GM23338 (cell line): Measurements from ENCODE around the gene IQCM. TPM values are rescaled to one million over a fixed set of nuclear protein-coding genes. Genes with fewer than 3 reads are reported as not detected.

Experiments
- ATAC-seq: fragments of 200-7000 bp; cut with Tn5 transposase; 3 replicates; pipeline ENCODE4 v1.9.1; 2020
- DNase-seq: peaks from one replicate; pipeline ENCODE4 v3.0.0-alpha.2; 2015; ENCODE audit warnings: low spot score
- H2AFZ ChIP-seq: fragments of 200-600 bp; sonication (generic); 2 replicates; pipeline ENCODE4 v1.8.0; 2016; ENCODE audit warnings: antibody characterized with exemption, mild to moderate bottlenecking, moderate library complexity
- H3F3A ChIP-seq: fragments of 200-600 bp; sonication (generic); replicated peaks from 2 replicates; pipeline ENCODE4 v1.8.0; 2017; ENCODE audit warnings: antibody characterized with exemption, mixed run types, low read depth
- H3K27ac ChIP-seq: fragments of 200-600 bp; sonication (generic); 2 replicates; pipeline ENCODE4 v1.6.1; 2016; ENCODE audit warnings: low read depth
- H3K27me3 ChIP-seq: fragments of 200-600 bp; sonication (generic); 2 replicates; pipeline ENCODE4 v1.8.0; 2016; ENCODE audit warnings: mild to moderate bottlenecking, mixed run types, moderate library complexity; ENCODE audit not compliant: insufficient read depth
- H3K36me3 ChIP-seq: fragments of 200-600 bp; sonication (generic); 2 replicates; pipeline ENCODE4 v1.8.0; 2016; ENCODE audit warnings: mild to moderate bottlenecking; ENCODE audit not compliant: insufficient read depth
- H3K4me1 ChIP-seq: fragments of 200-600 bp; sonication (generic); 2 replicates; pipeline ENCODE4 v1.8.0; 2016; ENCODE audit warnings: mild to moderate bottlenecking, moderate library complexity; ENCODE audit not compliant: insufficient read depth
- H3K4me2 ChIP-seq: fragments of 200-600 bp; sonication (generic); 2 replicates; pipeline ENCODE4 v1.7.1; 2017; ENCODE audit warnings: mixed run types
- H3K4me3 ChIP-seq: fragments of 200-600 bp; sonication (generic); 2 replicates; pipeline ENCODE4 v1.6.1; 2016; ENCODE audit warnings: mixed run types
- H3K79me2 ChIP-seq: fragments of 200-600 bp; sonication (generic); replicated peaks from 2 replicates; pipeline ENCODE4 v1.8.0; 2017; ENCODE audit warnings: mild to moderate bottlenecking; ENCODE audit not compliant: insufficient read depth
- H3K9me2 ChIP-seq: fragments of 200-600 bp; sonication (generic); 2 replicates; pipeline ENCODE4 v1.8.0; 2017; ENCODE audit not compliant: insufficient read depth
- H4K20me1 ChIP-seq: fragments of 200-600 bp; sonication (generic); replicated peaks from 2 replicates; pipeline ENCODE4 v1.8.0; 2017; ENCODE audit warnings: mild to moderate bottlenecking; ENCODE audit not compliant: insufficient read depth
- H3K27ac Mint-ChIP-seq: 2 replicates; pipeline ENCODE4 v1.8.0; 2020; ENCODE audit warnings: inconsistent platforms, mild to moderate bottlenecking, moderate library complexity, mixed read lengths
- H3K27me3 Mint-ChIP-seq: 3 replicates; pipeline ENCODE4 v1.8.0; 2022; ENCODE audit warnings: low read depth, mild to moderate bottlenecking, moderate library complexity, mixed read lengths, inconsistent platforms; ENCODE audit not compliant: insufficient read depth, poor library complexity
- H3K36me3 Mint-ChIP-seq: 3 replicates; pipeline ENCODE4 v1.8.0; 2021; ENCODE audit warnings: low read depth, mild to moderate bottlenecking, inconsistent platforms, moderate library complexity, mixed read lengths
- H3K4me1 Mint-ChIP-seq: 3 replicates; pipeline ENCODE4 v1.8.0; 2020; ENCODE audit warnings: mild to moderate bottlenecking, inconsistent platforms, mixed read lengths
- H3K4me3 Mint-ChIP-seq: 3 replicates; pipeline ENCODE4 v1.8.0; 2021; ENCODE audit warnings: moderate library complexity, mild to moderate bottlenecking, inconsistent platforms, mixed read lengths
- H3K9me3 Mint-ChIP-seq: 3 replicates; pipeline ENCODE4 v1.8.0; 2020; ENCODE audit warnings: moderate library complexity, mild to moderate bottlenecking, inconsistent platforms, mixed read lengths
- CREB1 ChIP-seq: fragments of 250-450 bp; sonication (Bioruptor Pico); IDR thresholded peaks from 2 replicates; pipeline ENCODE4 v1.5.0; 2020; ENCODE audit warnings: low read depth, mild to moderate bottlenecking, moderate library complexity
- EZH2 ChIP-seq: fragments of 200-600 bp; sonication (generic); IDR thresholded peaks from one replicate; pipeline ENCODE4 v1.8.0; 2017; ENCODE audit warnings: antibody characterized with exemption, mild to moderate bottlenecking, low read depth; ENCODE audit not compliant: unreplicated experiment
- EZH2phosphoT487 ChIP-seq: fragments of 200-600 bp; sonication (generic); IDR thresholded peaks from one replicate; pipeline ENCODE4 v1.8.1; 2018; ENCODE audit warnings: antibody characterized with exemption; ENCODE audit not compliant: unreplicated experiment
- JUNB ChIP-seq: IDR thresholded peaks from one replicate; pipeline ENCODE4 v1.6.1; 2016; ENCODE audit warnings: antibody characterized with exemption; ENCODE audit not compliant: unreplicated experiment
- NANOG ChIP-seq: IDR thresholded peaks from 2 replicates; pipeline ENCODE4 v1.6.1; 2016; ENCODE audit warnings: antibody characterized with exemption, borderline replicate concordance
- POLR2AphosphoS5 ChIP-seq: IDR thresholded peaks from 2 replicates; pipeline ENCODE4 v1.6.1; 2016; ENCODE audit warnings: antibody characterized with exemption, low read depth
- STAT1 ChIP-seq: IDR thresholded peaks from one replicate; pipeline ENCODE4 v1.6.1; 2016; ENCODE audit warnings: antibody characterized with exemption; ENCODE audit not compliant: unreplicated experiment
- ZNF114 ChIP-seq: fragments of 250-450 bp; sonication (Bioruptor Pico); IDR thresholded peaks from 2 replicates; pipeline ENCODE4 v1.5.0; 2020; ENCODE audit warnings: mild to moderate bottlenecking, moderate library complexity
- ZNF331 ChIP-seq: fragments of 250-450 bp; sonication (Bioruptor Pico); IDR thresholded peaks from 2 replicates; pipeline ENCODE4 v1.5.0; 2020; ENCODE audit warnings: low read depth, mild to moderate bottlenecking, moderate library complexity
- polyA plus RNA-seq: library from polyadenylated mRNA; unstranded; fragments of >200 nt; fragmentation: Nextera tagmentation; extraction: Ambion mirVana; gene quantifications from 2 replicates; pipeline ENCODE4 v1.2.1, GENCODE V29; 2016
- total RNA-seq: library from RNA; depleted of rRNA; stranded (reverse); fragments of >200 nt; shearing (Covaris generic); gene quantifications from 2 replicates; pipeline ENCODE4 v1.2.3, GENCODE V29; 2014
- TF ChIP-seq, protein P1 (sequence below), 2 experiments: fragments of 200-600 bp in 1 of 2; sonication (generic) in 1 of 2; conservative IDR thresholded peaks; 2 replicates each; pipeline versions ENCODE4 v1.5.1 to v1.6.1; 2016 to 2017; ENCODE audit warnings: antibody characterized with exemption in 2 of 2, low read depth in 2 of 2, mild to moderate bottlenecking in 2 of 2, moderate library complexity in 1 of 2
- TF ChIP-seq, protein P2 (sequence below): fragments of 250-450 bp; sonication (Bioruptor Pico); IDR thresholded peaks from 2 replicates; pipeline ENCODE4 v1.5.0; 2020; ENCODE audit warnings: mild to moderate bottlenecking, moderate library complexity
- TF ChIP-seq, protein P3 (sequence below): IDR thresholded peaks from one replicate; pipeline ENCODE4 v1.6.1; 2018; ENCODE audit warnings: antibody characterized with exemption; ENCODE audit not compliant: unreplicated experiment
- TF ChIP-seq, protein P4 (sequence below): IDR thresholded peaks from 2 replicates; pipeline ENCODE4 v1.6.1; 2016; ENCODE audit warnings: antibody characterized with exemption

The IQCM gene
- total and polyA plus RNA-seq, 2 experiments from 2014 or later = not detected

DNA sequence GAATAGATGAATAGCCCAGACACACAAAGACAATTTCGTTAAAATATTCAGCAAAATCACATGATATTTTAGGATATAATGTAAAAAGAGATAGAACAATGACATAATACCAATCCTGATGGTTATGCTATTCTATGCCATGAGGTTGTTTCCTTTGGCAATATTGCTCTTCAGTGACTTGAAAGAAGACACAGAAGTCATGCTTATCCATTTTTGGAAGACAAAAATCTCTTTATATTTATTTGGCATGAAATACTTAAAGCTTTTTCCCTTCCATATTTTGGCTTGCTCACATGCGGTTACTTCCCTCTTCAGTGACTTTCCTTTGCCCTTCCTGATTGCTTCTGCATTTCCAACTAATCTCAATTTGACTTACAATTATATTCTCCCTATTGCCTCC, 314.8 kb downstream of the IQCM start (continued):
- TF ChIP-seq STAT1 = no peak
- no peak for TF ChIP-seq ZNF114 (CRISPR knock-in tag)
- TF ChIP-seq CREB1 (CRISPR knock-in tag) = no peak

DNA sequence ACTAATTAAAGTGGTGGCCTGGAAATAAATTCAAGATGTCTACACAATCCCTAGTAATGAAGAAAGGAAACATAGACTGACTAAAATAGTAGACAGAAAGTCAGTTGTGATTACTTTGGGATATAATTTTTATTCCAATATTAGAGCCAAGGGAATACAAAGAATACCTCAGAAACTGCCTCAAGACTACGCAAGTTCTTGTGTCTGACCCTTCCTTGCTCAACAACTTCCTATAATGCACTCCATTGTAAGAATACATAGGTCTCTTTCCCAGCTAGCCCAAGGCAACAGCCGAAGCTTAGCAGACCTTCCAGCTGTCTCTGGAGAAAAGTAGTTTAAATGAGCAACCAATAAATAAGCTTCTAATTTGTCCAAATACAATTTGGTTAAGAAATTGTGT, 315.9 kb downstream of the IQCM start:
- no peaks in the 10 kb centered on the region for H3K4me1 ChIP-seq
- H4K20me1 ChIP-seq = no peaks in the 10 kb centered on the region
- H3F3A ChIP-seq = no peaks in the 10 kb centered on the region
- Mint-ChIP-seq H3K4me1 (no peaks in the 10 kb centered on the region), H3K4me3 (no peak overlapping the region), H3K36me3 (no peaks in the 10 kb centered on the region; the same call in 2 of the 3 replicates), H3K27me3 (peaks cover 4% of the 10 kb centered on the region), H3K27ac (no peak overlapping the region), H3K9me3 (no peaks in the 10 kb centered on the region)
- no peaks in the 10 kb centered on the region for H3K27me3 ChIP-seq
- DNase-seq (no peak), ATAC-seq (no peak)
- H3K36me3 ChIP-seq = no peaks in the 10 kb centered on the region
- TF ChIP-seq ZNF331 (CRISPR knock-in tag) = no peak
- TF ChIP-seq, protein P1, sequence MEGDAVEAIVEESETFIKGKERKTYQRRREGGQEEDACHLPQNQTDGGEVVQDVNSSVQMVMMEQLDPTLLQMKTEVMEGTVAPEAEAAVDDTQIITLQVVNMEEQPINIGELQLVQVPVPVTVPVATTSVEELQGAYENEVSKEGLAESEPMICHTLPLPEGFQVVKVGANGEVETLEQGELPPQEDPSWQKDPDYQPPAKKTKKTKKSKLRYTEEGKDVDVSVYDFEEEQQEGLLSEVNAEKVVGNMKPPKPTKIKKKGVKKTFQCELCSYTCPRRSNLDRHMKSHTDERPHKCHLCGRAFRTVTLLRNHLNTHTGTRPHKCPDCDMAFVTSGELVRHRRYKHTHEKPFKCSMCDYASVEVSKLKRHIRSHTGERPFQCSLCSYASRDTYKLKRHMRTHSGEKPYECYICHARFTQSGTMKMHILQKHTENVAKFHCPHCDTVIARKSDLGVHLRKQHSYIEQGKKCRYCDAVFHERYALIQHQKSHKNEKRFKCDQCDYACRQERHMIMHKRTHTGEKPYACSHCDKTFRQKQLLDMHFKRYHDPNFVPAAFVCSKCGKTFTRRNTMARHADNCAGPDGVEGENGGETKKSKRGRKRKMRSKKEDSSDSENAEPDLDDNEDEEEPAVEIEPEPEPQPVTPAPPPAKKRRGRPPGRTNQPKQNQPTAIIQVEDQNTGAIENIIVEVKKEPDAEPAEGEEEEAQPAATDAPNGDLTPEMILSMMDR (conservative IDR thresholded peaks at IDR 0.05; ENCODE audit: low read depth in 2 of 2) = no peak
- TF ChIP-seq NANOG = no peak
- TF ChIP-seq EZH2phosphoT487 = no peak
- TF ChIP-seq, protein P2, sequence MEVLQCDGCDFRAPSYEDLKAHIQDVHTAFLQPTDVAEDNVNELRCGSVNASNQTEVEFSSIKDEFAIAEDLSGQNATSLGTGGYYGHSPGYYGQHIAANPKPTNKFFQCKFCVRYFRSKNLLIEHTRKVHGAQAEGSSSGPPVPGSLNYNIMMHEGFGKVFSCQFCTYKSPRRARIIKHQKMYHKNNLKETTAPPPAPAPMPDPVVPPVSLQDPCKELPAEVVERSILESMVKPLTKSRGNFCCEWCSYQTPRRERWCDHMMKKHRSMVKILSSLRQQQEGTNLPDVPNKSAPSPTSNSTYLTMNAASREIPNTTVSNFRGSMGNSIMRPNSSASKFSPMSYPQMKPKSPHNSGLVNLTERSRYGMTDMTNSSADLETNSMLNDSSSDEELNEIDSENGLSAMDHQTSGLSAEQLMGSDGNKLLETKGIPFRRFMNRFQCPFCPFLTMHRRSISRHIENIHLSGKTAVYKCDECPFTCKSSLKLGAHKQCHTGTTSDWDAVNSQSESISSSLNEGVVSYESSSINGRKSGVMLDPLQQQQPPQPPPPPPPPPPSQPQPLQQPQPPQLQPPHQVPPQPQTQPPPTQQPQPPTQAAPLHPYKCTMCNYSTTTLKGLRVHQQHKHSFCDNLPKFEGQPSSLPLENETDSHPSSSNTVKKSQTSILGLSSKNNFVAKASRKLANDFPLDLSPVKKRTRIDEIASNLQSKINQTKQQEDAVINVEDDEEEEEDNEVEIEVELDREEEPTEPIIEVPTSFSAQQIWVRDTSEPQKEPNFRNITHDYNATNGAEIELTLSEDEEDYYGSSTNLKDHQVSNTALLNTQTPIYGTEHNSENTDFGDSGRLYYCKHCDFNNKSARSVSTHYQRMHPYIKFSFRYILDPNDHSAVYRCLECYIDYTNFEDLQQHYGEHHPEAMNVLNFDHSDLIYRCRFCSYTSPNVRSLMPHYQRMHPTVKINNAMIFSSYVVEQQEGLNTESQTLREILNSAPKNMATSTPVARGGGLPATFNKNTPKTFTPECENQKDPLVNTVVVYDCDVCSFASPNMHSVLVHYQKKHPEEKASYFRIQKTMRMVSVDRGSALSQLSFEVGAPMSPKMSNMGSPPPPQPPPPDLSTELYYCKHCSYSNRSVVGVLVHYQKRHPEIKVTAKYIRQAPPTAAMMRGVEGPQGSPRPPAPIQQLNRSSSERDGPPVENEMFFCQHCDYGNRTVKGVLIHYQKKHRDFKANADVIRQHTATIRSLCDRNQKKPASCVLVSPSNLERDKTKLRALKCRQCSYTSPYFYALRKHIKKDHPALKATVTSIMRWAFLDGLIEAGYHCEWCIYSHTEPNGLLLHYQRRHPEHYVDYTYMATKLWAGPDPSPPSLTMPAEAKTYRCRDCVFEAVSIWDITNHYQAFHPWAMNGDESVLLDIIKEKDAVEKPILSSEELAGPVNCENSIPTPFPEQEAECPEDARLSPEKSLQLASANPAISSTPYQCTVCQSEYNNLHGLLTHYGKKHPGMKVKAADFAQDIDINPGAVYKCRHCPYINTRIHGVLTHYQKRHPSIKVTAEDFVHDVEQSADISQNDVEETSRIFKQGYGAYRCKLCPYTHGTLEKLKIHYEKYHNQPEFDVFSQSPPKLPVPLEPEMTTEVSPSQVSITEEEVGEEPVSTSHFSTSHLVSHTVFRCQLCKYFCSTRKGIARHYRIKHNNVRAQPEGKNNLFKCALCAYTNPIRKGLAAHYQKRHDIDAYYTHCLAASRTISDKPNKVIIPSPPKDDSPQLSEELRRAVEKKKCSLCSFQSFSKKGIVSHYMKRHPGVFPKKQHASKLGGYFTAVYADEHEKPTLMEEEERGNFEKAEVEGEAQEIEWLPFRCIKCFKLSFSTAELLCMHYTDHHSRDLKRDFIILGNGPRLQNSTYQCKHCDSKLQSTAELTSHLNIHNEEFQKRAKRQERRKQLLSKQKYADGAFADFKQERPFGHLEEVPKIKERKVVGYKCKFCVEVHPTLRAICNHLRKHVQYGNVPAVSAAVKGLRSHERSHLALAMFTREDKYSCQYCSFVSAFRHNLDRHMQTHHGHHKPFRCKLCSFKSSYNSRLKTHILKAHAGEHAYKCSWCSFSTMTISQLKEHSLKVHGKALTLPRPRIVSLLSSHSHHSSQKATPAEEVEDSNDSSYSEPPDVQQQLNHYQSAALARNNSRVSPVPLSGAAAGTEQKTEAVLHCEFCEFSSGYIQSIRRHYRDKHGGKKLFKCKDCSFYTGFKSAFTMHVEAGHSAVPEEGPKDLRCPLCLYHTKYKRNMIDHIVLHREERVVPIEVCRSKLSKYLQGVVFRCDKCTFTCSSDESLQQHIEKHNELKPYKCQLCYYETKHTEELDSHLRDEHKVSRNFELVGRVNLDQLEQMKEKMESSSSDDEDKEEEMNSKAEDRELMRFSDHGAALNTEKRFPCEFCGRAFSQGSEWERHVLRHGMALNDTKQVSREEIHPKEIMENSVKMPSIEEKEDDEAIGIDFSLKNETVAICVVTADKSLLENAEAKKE (CRISPR knock-in tag) = no peak
- TF ChIP-seq EZH2 = no peak
- TF ChIP-seq, protein P3, sequence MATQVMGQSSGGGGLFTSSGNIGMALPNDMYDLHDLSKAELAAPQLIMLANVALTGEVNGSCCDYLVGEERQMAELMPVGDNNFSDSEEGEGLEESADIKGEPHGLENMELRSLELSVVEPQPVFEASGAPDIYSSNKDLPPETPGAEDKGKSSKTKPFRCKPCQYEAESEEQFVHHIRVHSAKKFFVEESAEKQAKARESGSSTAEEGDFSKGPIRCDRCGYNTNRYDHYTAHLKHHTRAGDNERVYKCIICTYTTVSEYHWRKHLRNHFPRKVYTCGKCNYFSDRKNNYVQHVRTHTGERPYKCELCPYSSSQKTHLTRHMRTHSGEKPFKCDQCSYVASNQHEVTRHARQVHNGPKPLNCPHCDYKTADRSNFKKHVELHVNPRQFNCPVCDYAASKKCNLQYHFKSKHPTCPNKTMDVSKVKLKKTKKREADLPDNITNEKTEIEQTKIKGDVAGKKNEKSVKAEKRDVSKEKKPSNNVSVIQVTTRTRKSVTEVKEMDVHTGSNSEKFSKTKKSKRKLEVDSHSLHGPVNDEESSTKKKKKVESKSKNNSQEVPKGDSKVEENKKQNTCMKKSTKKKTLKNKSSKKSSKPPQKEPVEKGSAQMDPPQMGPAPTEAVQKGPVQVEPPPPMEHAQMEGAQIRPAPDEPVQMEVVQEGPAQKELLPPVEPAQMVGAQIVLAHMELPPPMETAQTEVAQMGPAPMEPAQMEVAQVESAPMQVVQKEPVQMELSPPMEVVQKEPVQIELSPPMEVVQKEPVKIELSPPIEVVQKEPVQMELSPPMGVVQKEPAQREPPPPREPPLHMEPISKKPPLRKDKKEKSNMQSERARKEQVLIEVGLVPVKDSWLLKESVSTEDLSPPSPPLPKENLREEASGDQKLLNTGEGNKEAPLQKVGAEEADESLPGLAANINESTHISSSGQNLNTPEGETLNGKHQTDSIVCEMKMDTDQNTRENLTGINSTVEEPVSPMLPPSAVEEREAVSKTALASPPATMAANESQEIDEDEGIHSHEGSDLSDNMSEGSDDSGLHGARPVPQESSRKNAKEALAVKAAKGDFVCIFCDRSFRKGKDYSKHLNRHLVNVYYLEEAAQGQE = no peak
- TF ChIP-seq, protein P4, sequence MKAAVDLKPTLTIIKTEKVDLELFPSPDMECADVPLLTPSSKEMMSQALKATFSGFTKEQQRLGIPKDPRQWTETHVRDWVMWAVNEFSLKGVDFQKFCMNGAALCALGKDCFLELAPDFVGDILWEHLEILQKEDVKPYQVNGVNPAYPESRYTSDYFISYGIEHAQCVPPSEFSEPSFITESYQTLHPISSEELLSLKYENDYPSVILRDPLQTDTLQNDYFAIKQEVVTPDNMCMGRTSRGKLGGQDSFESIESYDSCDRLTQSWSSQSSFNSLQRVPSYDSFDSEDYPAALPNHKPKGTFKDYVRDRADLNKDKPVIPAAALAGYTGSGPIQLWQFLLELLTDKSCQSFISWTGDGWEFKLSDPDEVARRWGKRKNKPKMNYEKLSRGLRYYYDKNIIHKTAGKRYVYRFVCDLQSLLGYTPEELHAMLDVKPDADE = no peak
- no peak for TF ChIP-seq ZNF114 (CRISPR knock-in tag)
- TF ChIP-seq JUNB = no peak
- no peak for TF ChIP-seq POLR2AphosphoS5
- no peak for TF ChIP-seq STAT1
- no peak for TF ChIP-seq CREB1 (CRISPR knock-in tag)
- 0 out of 2 replicates have a peak, but pooled peaks cover 11% of the 10 kb centered on the region for H3K9me2 ChIP-seq
- no peak overlapping the region for H3K4me3 ChIP-seq
- H3K27ac ChIP-seq = no peak overlapping the region
- no peaks in the 10 kb centered on the region for H3K79me2 ChIP-seq
- H3K4me2 ChIP-seq = no peak overlapping the region
- H2AFZ ChIP-seq = no peak overlapping the region
